Measurements from ENCODE around the gene GPR87.

The GPR87 gene

DNA sequence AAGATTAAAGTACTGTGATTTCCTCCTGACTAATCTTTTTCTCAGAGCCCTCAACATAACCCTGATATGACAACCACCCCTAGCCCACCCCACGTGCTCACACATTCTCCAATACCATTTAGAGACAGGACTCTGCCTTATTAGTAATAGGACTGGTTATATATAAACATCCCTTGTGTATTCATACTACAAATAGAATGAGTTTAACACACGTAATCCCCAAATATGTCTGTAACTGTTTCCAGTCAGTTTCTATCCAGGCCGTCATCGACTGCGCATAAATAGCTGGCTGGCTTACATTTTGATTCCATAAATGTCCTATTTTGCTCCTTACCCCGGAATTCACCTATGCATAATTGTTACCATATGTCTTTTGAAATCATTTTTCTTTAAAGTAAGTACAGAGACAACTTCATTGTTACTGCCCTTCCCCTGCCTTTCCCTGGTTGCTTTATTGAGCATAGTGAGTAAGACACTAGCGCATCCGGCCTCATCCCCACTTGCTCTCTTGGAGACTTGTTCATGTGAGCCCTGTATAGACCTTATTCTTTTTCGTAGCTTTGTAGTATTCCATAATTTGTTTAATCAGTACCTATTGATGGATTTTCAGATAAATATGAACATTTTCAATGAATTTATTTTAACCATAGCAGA, 34.8 kb downstream of the GPR87 start:
- no peak for DNase-seq

DNA sequence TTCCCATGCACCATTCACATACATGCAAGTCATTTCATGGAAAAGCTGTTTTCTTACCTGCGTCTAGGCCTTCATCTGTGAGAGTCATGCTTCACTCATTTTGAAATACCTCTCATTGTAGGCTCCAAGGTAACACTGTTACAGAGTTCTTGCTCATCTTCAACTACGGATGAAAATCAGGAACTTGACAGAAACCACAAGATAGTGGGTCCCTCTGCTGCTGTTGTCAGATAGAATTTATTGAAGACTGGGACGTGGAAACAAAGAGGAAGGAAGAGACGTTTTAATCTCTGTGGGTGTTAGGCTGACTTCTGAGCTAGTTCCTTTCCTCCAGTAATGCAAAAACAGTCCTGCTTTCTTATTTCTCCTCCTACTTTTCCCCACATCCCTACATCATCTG, 38.4 kb downstream of the GPR87 start, which contains the start of gene P2RY14:
Gene P2RY14, minus strand, starts transcription at position 313 of the 400 bp plus-strand sequence. CDS start 64,226 bp downstream, outside the sequence.
- DNase-seq: no peak

DNA sequence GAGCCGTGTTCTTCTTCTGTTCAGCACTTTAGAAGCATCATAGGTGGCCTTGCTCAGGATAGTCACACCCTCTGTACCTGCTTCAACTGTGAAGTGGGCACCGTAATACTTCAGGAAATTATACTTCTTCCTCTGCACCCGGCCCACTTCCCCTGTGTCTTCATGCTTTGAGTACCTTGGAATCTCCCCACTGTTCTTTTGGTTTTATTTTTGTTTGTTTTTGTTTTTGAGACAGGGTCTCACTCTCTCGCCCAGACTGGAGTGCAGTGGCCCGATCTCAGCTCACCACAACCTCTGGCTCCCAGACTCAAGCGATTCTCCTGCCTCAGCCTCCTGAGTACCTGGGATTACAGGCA, 40.0 kb downstream of the GPR87 start:
- DNase-seq: no peak

DNA sequence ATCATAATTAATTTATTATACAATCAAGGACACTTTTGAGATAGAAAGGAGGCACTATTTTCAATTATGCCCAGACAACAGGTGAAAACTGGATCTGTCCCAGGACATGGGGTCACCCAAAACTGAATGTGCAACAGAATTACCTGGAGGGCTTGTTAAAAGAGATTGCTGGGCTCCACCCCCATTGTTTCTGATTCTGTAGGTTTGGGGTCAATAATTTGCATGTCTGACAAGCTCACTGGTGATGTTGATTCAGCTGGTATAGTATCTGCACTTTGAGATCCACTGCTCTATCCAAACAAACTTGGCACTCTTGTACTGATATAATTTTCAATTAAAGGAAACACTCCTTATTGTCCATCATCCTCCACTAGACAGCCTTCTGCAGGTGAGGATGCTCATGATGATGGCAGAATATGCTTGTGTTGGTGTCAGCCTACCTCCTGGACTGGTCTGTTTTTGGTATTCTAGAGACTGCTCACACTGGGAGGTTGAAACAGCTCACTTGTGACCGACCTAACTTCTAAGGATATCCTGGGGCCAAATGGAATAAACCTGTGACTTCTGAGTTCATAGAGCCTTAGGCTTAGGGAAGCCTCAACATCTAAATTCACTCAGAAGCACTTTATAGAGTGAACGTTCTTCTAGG, 40.5 kb downstream of the GPR87 start:
- DNase-seq: no peak

DNA sequence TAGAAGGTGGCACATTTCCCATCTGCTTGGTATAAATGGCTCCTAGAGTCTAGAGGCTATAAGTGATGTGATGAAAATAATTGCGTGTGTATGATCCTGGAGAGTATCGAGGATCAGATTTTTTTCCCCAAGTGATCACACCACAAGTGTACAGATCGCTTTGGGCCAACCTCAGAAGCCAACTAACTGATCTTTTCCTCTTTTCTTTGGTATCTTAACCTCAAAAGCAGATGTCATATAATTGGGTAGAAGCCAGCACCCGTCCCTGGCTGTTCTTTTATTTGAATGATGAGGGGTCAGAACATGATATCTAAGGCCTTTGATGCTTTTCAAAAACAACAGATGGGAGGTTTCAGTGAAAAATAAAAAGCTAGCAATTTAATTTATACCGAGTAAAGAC, 41.5 kb downstream of the GPR87 start:
- no peak for DNase-seq

DNA sequence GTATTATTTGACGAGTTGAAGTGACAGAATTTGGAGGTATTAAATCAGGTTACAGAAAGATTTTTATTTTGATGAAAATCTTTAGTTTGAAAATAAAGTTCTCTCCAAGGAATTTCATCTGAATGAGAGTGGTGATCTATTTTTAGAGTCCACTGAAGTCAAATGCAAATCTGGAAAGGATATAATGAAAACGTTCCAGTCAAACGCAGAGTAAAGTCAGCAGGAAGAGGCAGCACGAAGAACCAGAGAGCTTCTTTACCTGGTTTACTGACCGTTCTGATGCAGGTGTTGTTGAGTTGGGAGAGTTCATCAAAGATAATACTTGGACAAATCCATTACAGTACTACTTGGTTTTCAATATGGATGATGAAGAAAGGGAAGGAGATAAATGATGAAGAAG, 47.0 kb downstream of the GPR87 start:
- no peak for DNase-seq

DNA sequence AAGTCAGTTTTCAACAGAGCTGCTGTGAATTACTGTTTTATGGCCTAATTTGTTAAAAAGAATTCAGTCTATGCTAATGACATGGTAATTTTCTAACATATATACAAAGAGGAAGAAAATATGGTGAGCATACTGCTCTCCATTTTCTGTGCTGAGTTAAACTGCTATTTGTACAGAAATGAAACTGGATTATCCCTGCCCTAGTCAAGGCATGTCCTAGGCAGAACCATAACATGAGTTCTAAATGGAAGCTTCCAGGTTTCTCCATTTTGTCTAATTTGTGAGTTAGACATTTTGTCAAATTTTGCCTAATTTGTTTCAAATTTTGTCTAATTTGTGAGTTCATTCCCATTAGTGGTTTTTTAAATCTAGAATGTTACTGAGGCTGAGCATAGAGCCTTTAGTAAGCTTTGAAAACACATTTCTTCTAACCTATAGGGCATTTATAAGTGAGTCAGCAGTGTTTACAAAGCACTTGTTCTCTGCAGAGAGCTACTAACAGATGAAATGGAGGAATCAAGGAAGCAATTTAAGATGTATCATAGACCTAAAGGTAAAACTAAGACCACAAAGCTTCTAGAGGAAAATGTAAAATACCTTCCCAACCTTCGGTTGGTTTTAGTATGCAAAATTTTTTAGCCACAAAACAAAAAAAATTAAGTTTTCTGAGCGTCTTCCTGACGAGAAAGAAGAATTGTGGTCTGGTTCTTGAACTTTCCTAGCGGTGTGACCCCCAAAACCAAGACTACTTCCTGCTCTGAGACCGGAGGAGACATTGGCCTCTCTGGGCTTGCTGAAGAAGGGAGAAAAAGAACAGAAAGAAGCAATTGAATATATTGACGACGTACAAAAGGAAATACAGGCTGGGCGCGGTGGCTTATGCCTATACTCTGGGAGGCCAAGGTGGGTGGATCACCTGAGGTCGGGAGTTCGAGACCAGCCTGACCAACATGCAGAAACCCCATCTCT, 48.1 kb downstream of the GPR87 start:
- no peak for DNase-seq

DNA sequence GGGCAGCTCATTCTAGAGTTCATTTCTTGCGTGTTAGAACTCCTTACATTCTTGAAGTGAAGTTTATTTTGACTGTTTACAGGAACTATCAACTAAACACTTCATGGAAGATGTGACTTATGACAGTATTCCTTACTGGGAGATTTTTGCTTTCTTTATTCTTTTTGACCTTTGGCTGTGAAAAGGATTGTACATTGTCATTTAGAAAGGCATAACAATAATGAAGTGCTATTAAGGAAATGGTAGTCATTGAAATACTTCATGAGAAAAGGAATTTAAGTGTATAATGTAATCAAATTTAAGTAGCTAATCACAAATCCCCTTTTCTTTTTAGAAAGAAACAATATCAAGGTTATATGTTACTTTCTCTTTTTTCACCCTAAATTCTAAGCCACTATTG, 49.6 kb downstream of the GPR87 start:
- DNase-seq: no peak

DNA sequence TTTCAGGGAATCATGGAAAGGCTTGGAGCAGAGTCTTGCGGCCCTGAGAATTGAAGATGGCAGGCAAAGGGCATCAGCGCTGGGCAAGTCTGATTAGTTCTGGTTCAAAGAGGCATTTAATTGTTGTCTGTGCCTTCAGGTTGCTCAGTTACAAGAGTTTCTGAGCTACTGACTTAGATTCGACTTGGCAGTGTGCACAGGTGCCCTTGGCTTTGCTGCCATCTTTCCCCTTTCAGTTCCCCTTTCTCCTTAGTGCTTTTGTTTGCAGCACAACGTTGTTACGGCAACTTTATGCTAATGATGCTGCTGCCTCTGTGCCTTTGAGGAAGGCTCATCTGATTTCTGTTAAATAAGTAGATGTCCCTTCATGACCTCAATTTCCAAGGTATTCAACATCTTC, 50.8 kb downstream of the GPR87 start:
- DNase-seq: no peak

DNA sequence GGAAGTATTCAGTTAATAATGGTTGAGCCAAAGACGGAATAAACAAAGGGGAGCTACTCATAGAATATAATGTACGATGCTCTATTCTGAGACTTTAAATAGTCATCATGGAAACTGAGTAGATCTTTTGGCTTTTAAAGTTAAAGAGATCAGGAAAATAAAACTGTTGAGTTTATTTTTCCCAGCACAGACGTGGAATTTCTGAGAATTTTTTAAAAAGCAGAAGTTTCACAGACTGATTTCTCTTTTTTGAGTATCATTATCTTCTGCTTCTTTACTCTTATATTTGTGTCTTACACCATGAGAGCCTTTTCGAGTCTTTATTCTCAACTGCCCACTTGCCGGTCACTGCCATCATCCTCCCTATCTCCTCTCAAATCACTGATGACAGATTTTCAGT, 51.5 kb downstream of the GPR87 start:
- DNase-seq: no peak

DNA sequence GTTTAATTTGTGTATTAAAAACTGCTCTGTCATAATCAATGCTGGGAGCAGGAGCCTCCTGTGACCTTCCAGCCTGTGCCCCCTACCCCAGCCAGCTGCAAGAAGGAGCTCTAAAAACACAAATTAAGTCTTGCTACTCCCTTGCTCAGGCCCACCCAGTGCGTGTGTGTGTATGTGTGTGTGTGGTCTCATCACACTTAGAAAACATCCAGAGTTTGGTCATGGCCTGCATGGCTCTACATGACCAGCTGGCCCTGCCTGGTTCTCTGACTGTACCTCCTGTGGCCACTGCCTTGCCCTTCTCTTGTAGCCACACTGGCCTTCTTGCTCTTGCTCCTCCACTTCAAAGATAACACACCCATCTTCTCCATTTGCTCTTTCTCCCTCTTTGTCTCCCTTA, 52.0 kb downstream of the GPR87 start:
- no peak for DNase-seq

DNA sequence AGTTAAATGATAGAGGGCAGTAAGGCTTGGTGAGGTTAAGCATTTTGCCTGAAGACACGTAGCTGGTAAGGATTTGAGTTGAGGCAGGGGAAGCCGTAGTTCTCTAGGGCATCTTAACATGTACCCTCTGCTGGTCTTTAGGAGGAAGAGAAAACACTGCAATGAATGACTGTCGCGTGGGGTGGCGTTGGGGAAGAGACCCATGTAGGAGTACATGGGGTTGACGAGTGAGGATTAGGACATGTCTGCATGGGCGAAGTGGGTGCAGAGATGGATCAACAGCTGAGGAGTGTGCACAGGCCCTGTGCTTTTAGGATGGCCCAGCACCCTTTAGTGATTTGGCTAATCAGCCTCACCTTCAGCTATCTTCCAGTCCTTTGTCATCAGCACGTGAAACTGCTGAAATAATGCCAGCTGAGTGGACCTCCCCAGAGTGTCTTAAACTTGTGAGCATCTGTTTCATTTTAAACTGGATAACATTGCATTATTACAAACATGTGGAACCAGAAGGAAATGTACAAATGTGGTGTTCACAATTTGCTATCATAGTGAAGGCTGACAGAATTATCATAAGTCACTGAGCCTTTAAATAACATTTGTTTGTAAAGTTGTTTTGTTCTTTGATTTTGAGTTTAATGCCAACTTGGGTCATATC, 53.6 kb downstream of the GPR87 start:
- no peak for DNase-seq

DNA sequence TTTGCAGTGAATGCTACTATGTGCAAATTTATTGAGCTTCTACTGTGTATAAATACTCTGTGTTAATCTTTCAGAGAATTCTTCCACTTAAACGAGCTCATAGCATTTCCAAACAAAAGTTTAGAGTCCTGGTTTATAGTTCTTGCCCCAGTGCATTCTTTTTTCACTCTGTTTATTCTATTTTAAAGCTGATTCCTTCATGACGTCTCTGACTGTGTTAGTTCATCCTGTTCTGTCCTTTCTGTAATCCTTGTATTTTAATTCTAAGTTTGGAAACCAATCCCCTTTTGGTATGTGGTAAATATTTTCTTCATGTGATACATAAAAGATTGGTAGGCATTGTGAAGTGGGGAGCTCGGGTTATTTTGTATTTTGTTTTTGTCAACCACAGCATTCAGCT, 57.0 kb downstream of the GPR87 start:
- DNase-seq: no peak

DNA sequence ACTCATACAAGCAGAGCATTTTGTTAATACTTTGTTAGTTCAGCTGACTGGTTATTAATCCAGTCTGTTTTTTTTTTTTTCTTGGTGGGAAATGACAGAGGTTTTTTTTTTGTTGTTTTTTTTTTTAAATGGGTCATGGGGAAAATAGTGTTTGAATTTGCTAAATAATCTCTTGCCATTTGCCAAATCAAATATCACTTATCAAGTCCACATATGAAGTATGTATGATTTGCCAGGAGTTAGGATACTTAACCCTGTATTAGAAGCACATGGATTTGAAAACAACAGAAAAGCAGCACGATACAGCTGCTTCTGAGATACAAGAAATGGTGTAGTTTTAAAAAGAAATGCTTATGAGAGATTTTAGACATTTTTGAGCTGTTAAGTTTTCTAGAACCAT, 59.9 kb downstream of the GPR87 start:
- DNase-seq: no peak

DNA sequence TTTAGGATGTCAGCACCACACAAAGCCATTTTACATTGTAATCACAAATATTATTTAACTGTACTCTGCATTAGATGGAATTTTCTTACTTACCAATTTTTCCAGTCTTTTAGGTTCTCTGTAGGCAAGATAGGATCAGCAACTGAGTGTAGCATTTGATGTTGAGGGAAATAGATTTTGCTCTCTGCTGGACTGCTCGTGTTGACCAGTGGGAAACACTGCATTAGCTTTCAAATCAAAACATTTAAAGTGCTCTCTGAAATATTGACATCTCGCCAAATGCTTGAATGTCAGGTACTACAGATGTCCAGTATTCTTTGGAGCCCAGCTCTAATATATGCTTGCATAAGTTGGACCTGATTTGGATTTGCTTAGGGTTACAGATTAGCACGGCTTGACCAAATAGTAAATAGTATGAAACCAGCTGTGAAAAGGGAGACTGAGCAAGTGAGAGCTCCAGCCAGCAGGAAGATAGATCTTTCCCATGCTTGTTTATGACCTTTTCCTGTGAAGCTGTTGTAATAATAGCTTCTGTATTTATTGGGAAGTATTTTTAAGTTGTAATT, 67.8 kb downstream of the GPR87 start:
- no peak for DNase-seq

Data from NCI-H187 treated with DMSO at 0.1 percent for 48 hours (cell line).